HG03521 (cell line): ENCODE results near the gene HOXA3.

Source experiments
- ATAC-seq: cut with Tn5 transposase; IDR thresholded peaks from one replicate; pipeline ENCODE4 v1.9.1; 2021; ENCODE audit warnings: mild to moderate bottlenecking, moderate library complexity; ENCODE audit not compliant: unreplicated experiment

HOXA3 gene

DNA sequence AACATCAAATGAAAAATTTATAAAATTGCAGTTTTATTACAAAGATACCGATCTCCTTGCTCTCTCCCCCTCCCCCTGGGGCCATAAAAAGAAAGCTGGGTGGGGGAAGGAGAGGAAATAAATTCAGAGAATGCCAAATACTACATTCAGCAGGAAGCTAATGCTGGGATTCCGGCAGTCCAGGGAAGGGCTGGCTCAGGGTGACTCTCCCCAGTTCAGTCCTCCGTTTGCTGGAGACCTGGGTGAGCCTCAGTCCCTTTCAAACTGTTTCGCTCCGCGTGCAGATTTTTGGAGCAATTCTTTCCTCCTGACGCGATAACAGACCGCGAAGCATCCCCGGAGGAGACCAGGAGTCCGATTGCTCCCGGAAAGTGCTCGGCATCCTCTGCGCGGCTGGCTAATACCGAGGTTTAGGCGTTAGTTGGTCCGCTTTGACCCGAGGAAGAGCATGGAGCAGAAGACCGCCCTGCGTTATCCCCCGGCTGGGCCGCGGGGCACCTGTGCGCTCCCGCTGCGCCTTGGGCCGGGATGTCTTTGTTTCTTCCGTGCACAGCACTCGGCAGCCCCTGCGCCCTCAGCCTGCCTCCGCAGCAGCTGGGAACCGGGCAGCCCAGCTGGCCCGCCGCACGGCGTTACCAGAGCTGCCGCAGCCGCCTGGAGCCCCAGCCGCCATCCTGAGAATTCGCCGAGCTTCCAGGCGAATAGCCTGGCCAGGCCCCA lies 46.0 kb downstream of the HOXA3 start:
- ATAC-seq, result no peak

DNA sequence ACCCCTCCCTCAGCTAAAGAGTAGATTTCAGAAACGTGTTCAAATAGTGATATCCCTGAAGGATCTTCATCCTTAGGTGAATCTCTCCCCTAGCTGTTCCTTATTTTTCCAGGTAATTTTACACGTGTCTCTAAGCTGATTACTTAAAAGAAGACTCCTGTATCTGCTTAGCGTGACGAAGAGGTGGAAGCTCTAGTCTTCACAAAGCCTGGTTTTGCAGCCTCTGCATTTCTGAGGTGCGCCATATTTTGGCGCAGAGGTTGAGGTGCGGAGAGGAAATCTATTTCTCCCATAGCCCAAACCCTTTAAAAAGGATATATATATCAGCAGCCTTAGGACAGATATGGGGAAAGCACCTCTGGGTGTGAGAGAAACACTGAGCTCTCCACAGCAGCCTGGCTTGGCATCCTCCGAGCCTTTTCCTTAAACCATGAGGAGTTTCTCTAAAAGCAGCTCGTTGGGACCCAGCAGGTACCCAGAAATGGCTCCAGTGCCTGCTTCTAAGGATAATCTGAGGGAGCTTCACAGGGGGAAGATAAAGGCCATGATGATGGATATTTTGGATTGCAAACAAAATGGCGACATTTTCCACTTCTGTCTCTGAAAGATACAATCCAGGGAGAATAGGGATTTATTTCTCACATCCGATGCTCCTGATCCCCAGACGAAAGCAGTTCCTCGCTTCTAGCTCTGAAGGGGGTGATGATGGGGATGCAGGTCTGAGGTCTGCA lies 46.9 kb downstream of the HOXA3 start:
- ATAC-seq, result no peak

DNA sequence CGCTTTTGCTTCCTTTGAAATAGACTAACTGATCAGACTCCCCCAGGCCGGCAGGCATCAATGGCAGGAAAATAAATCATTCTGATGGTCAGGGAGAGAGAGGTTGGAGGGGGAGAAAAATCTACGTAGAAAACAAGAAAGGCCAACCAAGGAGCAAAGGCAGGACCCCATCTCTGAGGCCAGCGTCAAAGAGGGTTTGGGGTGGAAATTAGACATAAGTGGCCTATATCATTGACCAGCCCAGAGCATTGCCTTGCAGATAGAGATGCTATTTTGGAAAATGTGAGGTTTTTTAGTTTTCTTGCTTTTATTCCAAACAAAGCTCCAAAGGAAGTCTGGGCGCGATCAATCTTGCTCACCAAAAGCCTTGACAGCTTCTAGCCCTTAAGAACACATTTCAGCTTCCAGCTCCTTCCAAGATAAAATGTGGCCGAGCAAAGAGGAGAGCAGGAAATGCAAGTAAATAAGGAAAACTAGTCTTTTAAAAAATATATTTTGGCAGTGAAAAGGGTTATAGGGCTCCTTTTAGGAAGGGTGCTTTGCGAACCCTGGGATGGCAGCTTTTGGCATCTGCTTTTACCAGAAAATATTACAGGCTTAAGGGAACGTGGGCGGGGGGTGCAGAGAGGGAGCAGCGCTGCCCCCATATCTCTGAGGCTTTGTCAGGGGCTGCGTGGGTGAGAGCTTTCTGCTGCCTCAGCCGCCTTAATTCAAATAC lies 47.9 kb downstream of the HOXA3 start:
- ATAC-seq, result no peak

DNA sequence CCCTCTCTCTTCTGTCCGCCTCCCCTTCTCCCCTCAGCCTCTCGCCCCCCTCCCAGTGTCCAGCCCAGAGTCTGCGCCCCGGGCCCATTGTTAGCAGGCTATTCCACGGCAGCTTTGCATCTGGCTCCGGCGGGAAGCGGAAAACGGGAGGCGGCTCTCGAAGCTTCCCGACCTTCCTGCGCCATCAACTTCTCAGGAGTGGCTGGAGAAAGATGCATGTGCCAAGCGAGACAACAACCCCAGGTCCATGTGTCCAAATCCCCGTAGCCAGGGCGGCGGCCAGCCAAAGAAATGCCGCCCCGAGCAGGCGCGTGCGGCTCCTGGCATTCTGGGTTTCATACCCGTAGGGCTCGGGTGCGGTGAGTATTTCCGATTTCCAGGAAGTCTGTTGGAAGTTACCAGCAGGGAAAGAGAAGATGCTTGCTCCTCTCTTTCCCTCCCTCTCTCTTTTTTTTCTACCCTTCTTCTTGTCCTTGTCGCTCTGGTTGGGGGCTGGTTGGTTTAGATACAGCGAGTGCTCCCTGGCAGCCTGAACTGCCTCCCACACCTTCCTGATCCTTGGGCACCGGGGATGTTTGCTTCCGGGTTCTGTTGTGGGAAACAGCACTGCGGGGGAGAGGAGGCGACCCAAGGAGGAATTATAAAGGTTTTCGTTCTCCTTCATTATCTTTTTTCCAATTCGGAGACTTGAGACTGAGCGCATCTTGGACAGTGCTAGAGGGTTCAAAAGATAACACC lies 48.7 kb downstream of the HOXA3 start:
- no peak for ATAC-seq

DNA sequence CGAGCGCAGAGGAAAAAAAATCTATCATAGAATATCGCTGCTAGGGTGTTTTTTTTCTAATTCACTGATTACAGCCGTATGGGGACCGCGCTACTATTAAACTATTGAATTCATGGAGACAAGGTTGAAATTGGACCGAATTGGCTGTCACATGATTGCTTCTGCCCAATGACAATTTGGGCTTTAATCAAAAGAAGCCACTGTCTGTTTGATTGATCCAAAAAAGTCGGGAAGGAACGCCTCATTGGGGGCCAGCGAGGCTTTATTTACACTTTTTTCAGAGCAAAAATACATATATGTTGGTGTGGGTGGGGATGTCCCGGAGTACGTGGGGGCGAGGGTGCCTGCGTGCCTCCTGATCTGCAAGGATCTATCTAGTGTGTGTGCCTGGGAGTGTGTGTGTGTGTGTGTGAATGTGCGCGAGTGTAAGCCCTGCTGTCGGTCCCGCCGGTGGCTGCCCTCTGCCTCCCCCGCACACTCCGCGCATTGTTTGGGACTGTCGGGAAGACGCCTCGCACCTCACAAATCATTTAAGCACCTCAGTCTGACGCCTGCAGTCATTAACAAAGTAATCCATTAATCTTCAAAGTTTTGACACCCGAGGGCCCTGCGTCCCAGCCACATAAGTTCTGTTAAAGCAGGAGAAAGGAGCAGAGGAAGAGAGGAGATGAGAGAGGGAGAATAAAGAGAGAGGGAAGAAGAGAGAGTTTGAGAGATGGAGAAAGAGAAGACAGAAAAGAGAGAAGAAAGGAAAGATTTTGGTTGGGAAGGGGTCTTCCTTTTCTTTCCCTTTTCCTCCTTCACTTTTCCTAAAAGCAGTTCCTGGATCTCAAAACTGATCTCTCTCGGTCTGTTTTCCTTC lies 49.6 kb downstream of the HOXA3 start, which contains the start of gene HOXA2:
HOXA2 (minus strand) TSS at position 103 of the 862 bp plus-strand sequence. CDS start 183 bp downstream, outside the sequence.
- no peak for ATAC-seq

DNA sequence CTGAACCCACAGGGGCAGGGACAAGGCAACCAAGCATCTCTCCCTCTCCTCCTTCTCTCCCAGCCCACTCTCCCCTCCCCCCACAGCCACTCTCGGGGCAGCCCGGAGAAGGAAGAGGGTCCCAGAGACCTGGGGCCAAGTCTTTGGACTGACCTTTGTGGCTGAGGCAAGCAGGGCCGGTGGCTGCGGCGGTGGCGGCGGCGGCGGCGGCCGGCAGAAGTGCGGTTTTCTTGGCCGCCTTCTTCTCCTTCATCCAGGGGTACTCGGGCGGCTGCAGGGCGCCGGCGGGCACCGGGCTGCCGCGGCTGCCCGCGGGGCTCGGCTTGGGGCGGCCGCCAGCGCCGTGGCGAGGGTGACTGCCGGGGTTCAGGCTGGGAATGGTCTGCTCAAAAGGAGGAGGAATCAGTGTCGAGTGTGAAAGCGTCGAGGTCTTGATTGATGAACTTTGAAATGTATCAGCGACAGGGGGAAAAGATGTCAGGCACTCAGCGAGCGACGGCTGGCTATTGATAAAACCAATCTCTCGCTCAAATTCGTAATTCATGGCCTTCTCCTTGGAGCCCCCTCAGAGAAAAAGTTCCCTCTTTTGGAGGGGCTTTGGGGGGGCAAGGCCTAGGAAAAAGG lies 50.3 kb downstream of the HOXA3 start:
- ATAC-seq, result no peak

DNA sequence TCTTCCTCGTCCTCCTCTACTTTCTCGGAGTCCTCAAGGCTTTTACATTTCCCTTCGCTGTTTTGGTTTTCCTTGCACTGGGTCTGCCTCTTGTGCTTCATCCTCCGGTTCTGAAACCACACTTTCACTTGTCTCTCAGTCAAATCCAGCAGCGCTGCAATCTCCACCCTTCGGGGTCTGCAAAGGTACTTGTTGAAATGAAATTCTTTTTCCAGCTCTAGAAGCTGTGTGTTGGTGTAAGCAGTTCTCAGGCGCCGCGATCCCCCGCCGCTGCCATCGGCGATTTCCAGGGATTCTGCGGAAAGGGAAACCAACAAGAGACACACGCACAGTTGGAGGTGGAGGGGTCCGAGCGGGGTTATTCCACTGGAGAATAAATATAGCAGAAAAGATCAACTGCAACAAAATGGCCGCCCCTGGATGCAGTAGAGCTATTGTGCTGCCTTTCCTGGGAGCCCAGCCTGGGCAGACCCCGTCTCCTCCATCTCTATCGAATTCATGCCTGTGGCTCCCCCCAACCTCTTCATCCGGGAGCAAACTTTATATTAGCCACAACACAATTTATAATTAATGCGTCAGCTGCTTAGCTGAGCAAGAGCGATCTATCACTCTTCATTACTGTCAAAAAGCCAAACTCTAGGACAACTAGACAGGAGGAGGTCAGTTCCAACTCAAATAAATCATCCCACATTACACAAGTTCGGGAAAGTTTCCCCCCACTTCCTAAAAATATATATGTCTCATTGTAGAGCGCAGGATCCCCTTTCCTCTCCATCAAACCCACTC lies 51.0 kb downstream of the HOXA3 start:
- ATAC-seq, result no peak

DNA sequence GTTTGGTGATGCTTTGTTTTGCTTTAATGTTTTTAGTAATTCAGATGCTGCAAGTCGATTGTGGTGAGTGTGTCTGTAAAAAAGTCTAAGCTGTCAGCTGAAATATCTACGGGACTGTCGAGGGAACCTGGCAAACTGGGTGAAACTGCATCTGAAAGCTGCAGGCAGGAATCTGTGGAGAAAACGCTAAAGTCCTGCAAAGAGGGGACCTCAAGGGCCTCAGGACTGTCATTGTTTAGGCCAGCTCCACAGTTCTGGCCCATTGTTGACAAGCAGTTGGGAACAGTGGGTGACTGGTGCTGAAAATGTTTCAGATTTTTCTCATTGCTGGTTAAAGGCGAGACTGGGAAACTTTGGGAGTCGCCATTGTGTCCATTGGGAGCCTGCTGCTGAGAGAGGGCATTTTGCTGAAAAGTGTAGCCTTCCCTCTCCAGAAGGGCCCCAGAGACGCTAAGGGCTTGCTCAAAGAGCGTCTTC lies 51.7 kb downstream of the HOXA3 start:
- ATAC-seq, result no peak

DNA sequence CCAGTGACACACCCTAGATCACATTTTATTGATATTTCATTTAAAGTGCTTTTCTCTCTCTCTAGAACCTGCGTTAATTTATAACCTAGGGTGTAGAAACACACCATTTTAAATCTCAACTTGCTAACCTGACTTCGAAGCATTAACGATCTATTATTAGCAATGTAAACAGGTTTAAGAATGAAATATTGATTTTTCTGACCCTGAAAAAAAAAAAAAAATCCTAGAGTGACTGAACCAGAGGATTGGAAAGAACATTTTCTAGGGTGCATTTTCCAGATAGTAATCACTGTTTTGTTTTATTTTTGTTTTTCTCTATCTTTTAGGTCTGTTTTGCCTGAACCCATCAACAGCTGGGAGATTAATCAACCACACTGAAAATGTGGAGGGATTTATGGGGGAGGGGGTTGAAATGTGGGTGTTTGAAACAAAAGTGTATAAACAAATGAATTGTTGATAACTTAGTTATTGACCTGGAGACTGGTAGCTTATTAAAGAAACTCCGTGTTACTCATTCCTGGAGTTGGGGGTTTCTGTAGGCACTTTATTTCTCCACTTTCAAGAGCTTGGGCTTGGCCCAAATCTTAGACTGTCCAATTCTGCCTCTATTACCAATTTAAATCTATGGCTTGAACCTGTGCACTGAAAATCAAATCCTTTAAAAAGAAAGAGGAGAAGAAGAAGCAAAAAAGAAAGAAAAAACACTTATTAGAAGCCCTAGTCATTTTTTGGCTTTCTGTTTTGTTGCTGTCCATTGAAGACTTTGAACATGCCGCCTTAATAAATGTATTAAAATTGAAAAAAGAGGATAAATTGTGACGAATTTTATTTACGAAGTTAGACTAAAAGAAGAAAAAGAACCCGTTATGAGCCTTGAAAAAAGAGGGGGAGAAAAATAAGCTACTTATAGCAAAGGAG lies 52.7 kb downstream of the HOXA3 start:
- no peak for ATAC-seq

DNA sequence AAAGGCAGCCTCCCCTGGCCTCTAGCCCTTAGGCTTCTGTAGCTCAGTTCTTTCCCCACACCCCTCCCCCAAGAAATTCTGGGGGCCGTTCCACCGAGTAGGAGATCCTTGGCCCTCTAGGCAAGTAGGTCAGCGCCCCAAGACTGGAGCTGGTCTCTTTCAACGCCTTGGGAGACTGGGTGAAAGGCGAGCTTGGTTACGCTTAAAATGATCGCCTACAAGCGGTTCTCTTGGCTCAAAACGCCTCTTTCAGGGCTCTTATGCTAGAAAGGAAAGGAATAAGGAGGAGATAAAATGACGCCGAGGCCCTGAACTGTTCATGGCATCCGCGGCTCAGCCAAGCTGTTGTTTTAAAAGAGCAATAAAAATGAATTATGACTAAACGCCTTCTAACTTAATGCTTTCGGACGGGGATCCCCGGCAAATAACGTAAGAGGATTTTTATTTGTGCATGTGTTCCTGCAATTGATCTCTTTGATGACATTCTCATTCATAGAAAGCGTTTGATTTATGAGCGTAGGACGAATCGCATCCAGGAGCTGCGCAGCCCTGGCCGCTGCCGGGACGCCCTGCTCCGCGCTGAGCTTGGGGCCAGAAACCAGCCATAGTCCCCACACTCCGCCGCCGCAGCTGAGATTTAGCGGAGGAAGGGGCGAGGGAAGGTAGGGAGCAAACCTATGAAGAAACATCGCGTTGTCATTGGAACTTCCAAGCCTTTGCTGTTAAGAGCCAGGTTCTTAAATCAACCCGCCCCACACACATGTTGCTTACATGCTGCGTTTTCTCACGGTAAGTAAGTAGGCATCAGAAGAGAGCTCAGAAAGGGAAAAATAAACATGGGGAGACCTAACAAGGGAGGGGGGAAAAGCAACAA lies 53.6 kb downstream of the HOXA3 start:
- no peak for ATAC-seq

DNA sequence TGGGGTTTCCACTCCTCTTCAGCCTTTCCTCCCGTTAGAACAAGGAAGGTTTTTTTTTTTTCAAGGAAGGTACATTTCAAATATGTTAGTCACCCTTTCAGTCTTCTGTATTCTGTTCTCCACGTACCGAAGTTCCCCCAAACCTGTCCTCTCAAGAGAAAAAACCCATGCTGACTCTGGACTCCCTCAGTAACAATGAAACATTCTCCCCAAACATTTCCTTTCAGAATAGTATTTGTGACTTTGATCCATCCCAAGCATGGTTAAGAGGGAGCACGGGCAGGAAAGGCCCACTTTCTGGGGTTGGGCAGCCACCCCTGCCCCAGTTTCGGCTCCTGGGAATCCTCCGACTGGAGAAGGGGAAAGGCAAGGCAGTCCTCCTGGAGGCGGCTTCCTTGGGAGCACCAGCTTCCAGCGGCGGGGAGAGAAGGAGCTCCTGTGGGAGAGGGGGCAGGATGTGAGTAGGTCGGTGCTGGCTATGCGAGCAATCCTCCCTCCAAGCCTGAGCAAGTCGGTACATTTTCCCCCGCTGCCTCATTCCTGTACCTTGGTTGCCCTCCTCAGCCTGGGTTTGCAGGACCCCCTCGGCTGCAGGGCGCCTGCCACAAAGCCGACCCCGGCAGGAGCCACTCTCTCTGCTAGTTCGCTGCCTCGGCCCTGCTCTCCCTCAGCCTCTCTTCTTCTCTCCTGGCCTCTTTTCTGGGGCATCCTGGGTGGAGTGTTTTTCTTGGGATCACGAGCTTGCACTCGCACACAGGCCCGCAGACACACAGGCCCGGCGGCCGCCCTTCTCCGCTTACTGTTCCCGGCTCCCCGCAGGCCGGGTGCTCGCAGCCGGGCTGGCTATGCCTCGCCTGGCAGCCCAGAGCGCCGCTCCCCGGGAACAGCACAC lies 54.5 kb downstream of the HOXA3 start:
- ATAC-seq, result no peak

DNA sequence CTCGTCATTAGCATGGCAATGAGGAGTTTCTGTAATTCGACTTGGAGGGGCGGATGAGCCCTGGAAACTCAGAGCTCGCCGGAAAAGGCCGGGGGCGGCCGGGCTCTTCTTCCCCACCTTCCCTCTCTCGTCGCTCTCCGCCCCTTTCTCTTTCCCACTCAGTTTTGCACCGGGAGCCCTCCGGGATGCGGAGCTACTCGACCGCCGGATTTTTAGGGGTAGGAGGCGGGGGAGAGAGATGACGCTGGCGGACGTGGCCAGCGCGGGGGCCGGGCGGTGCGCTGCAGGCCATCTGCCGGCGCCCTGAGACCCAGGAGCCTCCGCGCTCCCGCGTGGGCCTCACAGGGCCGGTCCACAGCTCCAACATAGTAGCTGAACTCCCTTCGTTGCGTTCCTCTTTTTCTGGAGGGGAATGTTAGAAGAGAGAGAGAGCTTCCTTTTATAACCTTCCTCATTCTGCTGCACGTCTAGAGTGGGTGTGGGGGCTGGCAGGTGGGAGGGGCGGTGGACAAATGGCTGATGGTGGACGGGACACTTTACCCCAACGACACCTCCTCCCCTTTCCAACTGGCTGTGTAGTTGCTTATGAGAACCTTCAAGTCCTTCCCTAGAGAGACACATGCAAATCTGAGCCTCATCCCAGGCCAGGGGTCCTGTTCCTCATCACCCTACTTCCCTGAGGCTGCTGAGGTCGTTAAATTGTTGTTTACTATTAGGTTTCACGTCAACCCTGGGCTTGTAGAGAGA lies 55.4 kb downstream of the HOXA3 start:
- ATAC-seq, result no peak

DNA sequence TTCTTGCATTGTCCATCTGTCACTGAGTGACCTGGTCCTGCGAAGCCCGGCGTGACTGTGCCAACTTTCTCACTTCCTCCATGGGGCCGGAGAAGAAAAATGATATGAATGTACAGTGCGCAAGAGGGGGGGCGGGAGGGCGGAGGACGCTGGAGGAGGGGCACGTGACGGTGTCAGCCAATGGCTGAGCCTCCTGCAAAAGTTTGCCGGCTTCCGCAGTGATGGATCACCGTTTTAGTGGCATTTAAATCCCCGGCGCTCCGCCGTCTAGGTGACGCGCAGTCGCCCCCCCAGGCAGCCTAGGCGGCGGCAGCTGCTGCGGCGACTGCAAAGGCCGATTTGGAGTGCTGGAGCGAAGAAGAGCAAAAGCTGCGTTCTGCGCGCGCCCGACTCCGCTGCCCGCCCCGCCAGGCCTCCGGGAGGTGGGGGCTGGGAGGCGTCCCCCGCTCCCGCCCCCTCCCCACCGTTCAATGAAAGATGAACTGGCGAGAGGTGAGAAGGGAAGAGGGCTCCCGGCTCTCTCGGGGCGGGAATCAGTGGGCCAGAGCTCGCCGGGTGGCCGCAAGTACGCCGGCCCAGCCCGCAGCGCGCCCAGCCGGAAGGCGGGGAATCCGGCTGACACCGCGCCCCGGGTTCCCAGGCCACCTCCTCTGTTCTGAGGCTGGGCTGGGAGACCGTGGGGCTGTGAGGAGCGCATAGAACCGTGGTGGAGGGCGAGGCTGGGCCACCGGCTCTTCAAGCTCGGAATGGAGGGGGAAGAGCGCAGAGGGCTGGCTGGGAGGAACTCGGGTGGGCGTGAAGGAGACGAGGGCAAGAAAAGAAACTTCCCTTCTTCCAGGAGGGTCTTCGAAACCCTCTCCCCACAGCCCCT lies 56.3 kb downstream of the HOXA3 start, which contains the start of gene HOXA1:
HOXA1 (minus strand) TSS at position 104 of the 871 bp plus-strand sequence; CDS start at position 16, 88 bp downstream.
- ATAC-seq, result peak; percentile 88
